HepG2 (cell line): ENCODE results near the gene CTXN1. TPM values are rescaled to one million over a fixed set of nuclear protein-coding genes. Genes with fewer than 3 reads are reported as not detected.
A peak's percentile ranks its signal among the peaks of the same experiment; 100 is the strongest.

Source experiments
- ASH2L ChIP-seq: fragments of 300-600, 200-600 bp; sonication (generic); IDR thresholded peaks from 2 replicates; pipeline ENCODE4 v1.7.0; 2017; ENCODE audit warnings: low read depth, mild to moderate bottlenecking, moderate library complexity, mixed read lengths, low read length; ENCODE audit not compliant: insufficient read length
- CHCHD3 ChIP-seq: sonication (generic); formaldehyde crosslinking; IDR thresholded peaks from 2 replicates; pipeline ENCODE4 v1.8.0; 2022; ENCODE audit warnings: mild to moderate bottlenecking, missing genetic modification reagents, moderate library complexity
- FOXK1 ChIP-seq: sonication (generic); formaldehyde crosslinking; IDR thresholded peaks from 2 replicates; pipeline ENCODE4 v1.4.0; 2020; ENCODE audit warnings: low read depth, missing genetic modification reagents, borderline replicate concordance
- KLF11 ChIP-seq: IDR thresholded peaks from 2 replicates; pipeline ENCODE4 v1.6.1; 2016; ENCODE audit warnings: missing compliant biosample characterization
- MAFG ChIP-seq: sonication (generic); formaldehyde crosslinking; IDR thresholded peaks from 2 replicates; pipeline ENCODE4 v1.5.1; 2020; ENCODE audit warnings: mild to moderate bottlenecking, missing genetic modification reagents
- PRMT3 ChIP-seq: sonication (generic); formaldehyde crosslinking; IDR thresholded peaks from 2 replicates; pipeline ENCODE4 v1.8.1; 2022; ENCODE audit warnings: low read depth, mild to moderate bottlenecking, moderate library complexity, missing genetic modification reagents, borderline replicate concordance
- RFX3 ChIP-seq: IDR thresholded peaks from 2 replicates; pipeline ENCODE4 v1.6.1; 2016; ENCODE audit warnings: missing biosample characterization, missing genetic modification reagents
- RORA ChIP-seq: sonication (generic); formaldehyde crosslinking; IDR thresholded peaks from 2 replicates; pipeline ENCODE4 v1.5.0; 2020; ENCODE audit warnings: mild to moderate bottlenecking, missing genetic modification reagents, moderate library complexity
- SAP130 ChIP-seq: IDR thresholded peaks from 2 replicates; pipeline ENCODE4 v1.6.1; 2016; ENCODE audit warnings: low read depth
- ZNF121 ChIP-seq: sonication (generic); formaldehyde crosslinking; IDR thresholded peaks from 2 replicates; pipeline ENCODE4 v1.5.0; 2020; ENCODE audit warnings: mild to moderate bottlenecking, missing genetic modification reagents
- ZNF737 ChIP-seq: sonication (generic); formaldehyde crosslinking; IDR thresholded peaks from 2 replicates; pipeline ENCODE4 v1.5.0; 2020; ENCODE audit warnings: missing genetic modification reagents, mild to moderate bottlenecking, borderline replicate concordance
- polyA plus RNA-seq, 8 experiments: library from polyadenylated mRNA; depleted of rRNA in 3 of 8; stranded (reverse) in 7 of 8; unstranded in 1 of 8; fragments of >200 nt; fragmentation: Illumina TruSeq in 4 of 8; extraction: Trizol in 4 of 8; gene quantifications; 2 replicates each; pipeline versions ENCODE4 v1.2.1 to v1.2.3, GENCODE V29; 2011 to 2016; ENCODE audit warnings: low read depth in 4 of 8, missing spikeins in 1 of 8, mixed read lengths in 1 of 8; ENCODE audit not compliant: insufficient read depth in 1 of 8
- total RNA-seq, 5 experiments: library from RNA; depleted of rRNA; stranded (reverse); fragments of >200 nt; fragmentation: Illumina TruSeq; extraction: Trizol; gene quantifications; 2 replicates each; pipeline ENCODE4 v1.2.3, GENCODE V29; 2016; ENCODE audit warnings: low read depth in 1 of 5
- TF ChIP-seq, protein P1 (sequence below): sonication (generic); formaldehyde crosslinking; IDR thresholded peaks from 2 replicates; pipeline ENCODE4 v1.4.0; 2020; ENCODE audit warnings: missing genetic modification reagents
- TF ChIP-seq, protein P2 (sequence below): sonication (generic); formaldehyde crosslinking; IDR thresholded peaks from 2 replicates; pipeline ENCODE4 v1.4.0; 2020; ENCODE audit warnings: missing genetic modification reagents, borderline replicate concordance

Gene CTXN1
- total and polyA plus RNA-seq, 2 of the 13 experiments (the other 11 are each of a cell fraction or from before 2014, with no cell fraction given) = 0.11 TPM; not detected in 1

DNA sequence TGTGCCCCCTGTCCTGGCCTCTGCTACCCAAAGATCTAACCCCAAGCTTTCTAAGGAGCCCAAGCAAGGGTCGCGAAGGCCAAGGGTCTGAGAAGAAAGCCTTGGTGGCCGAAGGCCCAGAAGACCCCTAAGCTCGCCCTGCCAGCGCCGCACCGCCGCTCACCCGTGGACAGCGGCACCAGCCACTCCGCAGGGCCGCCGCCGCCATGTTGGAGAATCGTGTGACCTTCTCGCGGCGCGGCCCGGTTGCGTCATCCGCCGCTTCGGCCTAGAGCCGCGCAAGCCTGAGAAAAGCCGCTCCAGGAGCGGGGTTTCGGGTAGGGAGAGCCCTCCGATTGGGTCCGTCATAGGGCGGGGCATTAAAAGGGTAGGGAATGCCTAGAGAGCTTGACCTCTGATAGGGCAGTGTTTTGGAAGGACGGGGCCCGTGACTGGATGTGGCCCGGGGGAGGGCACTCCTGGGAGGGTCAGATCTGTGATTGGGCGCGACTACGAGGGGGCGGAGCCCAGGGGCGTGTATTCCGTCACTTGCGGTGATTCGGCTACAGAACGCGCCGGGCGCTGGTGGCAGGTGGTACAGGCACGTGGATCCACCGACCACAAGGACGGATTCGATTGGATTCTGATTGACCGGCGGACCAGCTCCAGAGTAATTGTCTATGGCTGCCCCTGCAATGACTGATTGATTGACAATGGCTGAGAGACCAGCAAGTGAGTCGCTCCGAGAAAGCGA, 17.7 kb upstream of the CTXN1 start, which contains the start of gene TIMM44 (continued):
- TF ChIP-seq CHCHD3 (CRISPR knock-in tag) (no peak), PRMT3 (no peak), KLF11 (CRISPR knock-in tag) (no peak), ZNF737 (CRISPR knock-in tag) (no peak), RFX3 (CRISPR knock-in tag) (no peak), RORA (CRISPR knock-in tag) (no peak), MAFG (CRISPR knock-in tag) (no peak), SAP130 (peak; percentile 96), ASH2L (peak; percentile 55), FOXK1 (peak; percentile 53; the same call in 1 of the 2 replicates), ZNF121 (CRISPR knock-in tag) (peak; percentile 50; the same call in 1 of the 2 replicates)
- TF ChIP-seq, protein P1, sequence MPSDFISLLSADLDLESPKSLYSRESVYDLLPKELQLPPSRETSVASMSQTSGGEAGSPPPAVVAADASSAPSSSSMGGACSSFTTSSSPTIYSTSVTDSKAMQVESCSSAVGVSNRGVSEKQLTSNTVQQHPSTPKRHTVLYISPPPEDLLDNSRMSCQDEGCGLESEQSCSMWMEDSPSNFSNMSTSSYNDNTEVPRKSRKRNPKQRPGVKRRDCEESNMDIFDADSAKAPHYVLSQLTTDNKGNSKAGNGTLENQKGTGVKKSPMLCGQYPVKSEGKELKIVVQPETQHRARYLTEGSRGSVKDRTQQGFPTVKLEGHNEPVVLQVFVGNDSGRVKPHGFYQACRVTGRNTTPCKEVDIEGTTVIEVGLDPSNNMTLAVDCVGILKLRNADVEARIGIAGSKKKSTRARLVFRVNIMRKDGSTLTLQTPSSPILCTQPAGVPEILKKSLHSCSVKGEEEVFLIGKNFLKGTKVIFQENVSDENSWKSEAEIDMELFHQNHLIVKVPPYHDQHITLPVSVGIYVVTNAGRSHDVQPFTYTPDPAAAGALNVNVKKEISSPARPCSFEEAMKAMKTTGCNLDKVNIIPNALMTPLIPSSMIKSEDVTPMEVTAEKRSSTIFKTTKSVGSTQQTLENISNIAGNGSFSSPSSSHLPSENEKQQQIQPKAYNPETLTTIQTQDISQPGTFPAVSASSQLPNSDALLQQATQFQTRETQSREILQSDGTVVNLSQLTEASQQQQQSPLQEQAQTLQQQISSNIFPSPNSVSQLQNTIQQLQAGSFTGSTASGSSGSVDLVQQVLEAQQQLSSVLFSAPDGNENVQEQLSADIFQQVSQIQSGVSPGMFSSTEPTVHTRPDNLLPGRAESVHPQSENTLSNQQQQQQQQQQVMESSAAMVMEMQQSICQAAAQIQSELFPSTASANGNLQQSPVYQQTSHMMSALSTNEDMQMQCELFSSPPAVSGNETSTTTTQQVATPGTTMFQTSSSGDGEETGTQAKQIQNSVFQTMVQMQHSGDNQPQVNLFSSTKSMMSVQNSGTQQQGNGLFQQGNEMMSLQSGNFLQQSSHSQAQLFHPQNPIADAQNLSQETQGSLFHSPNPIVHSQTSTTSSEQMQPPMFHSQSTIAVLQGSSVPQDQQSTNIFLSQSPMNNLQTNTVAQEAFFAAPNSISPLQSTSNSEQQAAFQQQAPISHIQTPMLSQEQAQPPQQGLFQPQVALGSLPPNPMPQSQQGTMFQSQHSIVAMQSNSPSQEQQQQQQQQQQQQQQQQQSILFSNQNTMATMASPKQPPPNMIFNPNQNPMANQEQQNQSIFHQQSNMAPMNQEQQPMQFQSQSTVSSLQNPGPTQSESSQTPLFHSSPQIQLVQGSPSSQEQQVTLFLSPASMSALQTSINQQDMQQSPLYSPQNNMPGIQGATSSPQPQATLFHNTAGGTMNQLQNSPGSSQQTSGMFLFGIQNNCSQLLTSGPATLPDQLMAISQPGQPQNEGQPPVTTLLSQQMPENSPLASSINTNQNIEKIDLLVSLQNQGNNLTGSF (CRISPR knock-in tag) = peak; percentile 52; the same call in 1 of the 2 replicates
- TF ChIP-seq, protein P2, sequence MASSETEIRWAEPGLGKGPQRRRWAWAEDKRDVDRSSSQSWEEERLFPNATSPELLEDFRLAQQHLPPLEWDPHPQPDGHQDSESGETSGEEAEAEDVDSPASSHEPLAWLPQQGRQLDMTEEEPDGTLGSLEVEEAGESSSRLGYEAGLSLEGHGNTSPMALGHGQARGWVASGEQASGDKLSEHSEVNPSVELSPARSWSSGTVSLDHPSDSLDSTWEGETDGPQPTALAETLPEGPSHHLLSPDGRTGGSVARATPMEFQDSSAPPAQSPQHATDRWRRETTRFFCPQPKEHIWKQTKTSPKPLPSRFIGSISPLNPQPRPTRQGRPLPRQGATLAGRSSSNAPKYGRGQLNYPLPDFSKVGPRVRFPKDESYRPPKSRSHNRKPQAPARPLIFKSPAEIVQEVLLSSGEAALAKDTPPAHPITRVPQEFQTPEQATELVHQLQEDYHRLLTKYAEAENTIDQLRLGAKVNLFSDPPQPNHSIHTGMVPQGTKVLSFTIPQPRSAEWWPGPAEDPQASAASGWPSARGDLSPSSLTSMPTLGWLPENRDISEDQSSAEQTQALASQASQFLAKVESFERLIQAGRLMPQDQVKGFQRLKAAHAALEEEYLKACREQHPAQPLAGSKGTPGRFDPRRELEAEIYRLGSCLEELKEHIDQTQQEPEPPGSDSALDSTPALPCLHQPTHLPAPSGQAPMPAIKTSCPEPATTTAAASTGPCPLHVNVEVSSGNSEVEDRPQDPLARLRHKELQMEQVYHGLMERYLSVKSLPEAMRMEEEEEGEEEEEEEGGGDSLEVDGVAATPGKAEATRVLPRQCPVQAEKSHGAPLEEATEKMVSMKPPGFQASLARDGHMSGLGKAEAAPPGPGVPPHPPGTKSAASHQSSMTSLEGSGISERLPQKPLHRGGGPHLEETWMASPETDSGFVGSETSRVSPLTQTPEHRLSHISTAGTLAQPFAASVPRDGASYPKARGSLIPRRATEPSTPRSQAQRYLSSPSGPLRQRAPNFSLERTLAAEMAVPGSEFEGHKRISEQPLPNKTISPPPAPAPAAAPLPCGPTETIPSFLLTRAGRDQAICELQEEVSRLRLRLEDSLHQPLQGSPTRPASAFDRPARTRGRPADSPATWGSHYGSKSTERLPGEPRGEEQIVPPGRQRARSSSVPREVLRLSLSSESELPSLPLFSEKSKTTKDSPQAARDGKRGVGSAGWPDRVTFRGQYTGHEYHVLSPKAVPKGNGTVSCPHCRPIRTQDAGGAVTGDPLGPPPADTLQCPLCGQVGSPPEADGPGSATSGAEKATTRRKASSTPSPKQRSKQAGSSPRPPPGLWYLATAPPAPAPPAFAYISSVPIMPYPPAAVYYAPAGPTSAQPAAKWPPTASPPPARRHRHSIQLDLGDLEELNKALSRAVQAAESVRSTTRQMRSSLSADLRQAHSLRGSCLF (CRISPR knock-in tag) = no peak
